ENCODE results near the gene GPR160. TPM values are rescaled to one million over a fixed set of nuclear protein-coding genes. Genes with fewer than 3 reads are reported as not detected.

GPR160 gene
- total RNA-seq, 1 donor from 2014 or later = 6.0 TPM

DNA sequence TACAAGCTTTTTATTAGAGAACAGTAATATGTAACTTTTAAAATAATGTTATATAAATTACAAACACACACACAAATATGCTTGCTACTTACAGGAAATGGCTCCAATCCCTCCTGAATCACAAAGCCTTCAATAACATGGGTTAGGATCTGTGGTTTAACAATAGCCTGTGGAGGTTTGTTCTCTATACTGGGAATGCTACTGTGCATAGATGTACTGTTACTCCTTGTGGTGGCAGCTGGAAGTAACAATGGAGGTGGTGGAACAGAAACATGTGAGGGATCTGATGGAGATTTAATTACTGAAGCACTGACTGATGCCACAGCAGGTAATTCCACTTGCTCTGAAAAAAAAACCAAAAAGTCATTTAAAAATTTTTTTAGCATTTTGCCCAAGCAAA lies 79.3 kb downstream of the GPR160 start:
- Mint-ChIP-seq H3K27ac (no peak overlapping the region), H3K36me3 (peaks cover 24% of the 10 kb centered on the region), H3K4me1 (no peaks in the 10 kb centered on the region), H3K9me3 (no peaks in the 10 kb centered on the region), H3K27me3 (ENCODE audit: insufficient read depth, low read depth) (no peaks in the 10 kb centered on the region), H3K4me3 (no peak overlapping the region)
- Histone ChIP-seq H3F3A (ENCODE audit: low read depth) (no peaks in the 10 kb centered on the region), H3K4me2 (no peak overlapping the region), H3K4me3 (no peak overlapping the region), H2AFZ (replicated peaks) (no peak overlapping the region), H3K79me2 (ENCODE audit: low read depth) (no peaks in the 10 kb centered on the region), H3K27me3 (no peaks in the 10 kb centered on the region), H3K4me1 (no peaks in the 10 kb centered on the region), H4K20me1 (ENCODE audit: low read depth) (no peaks in the 10 kb centered on the region), H3K9me3 (ENCODE audit: low read depth) (no peaks in the 10 kb centered on the region), H3K9ac (no peak overlapping the region), H3K36me3 (peaks cover 3% of the 10 kb centered on the region), H3K27ac (no peak overlapping the region)
- peak; percentile 8 for DNase-seq (ENCODE audit: low spot score)
- TF ChIP-seq EZH2 (IDR thresholded peaks at IDR 0.05) (no peak), EZH2phosphoT487 (IDR thresholded peaks at IDR 0.05) (no peak)
- TF ChIP-seq, protein P1, sequence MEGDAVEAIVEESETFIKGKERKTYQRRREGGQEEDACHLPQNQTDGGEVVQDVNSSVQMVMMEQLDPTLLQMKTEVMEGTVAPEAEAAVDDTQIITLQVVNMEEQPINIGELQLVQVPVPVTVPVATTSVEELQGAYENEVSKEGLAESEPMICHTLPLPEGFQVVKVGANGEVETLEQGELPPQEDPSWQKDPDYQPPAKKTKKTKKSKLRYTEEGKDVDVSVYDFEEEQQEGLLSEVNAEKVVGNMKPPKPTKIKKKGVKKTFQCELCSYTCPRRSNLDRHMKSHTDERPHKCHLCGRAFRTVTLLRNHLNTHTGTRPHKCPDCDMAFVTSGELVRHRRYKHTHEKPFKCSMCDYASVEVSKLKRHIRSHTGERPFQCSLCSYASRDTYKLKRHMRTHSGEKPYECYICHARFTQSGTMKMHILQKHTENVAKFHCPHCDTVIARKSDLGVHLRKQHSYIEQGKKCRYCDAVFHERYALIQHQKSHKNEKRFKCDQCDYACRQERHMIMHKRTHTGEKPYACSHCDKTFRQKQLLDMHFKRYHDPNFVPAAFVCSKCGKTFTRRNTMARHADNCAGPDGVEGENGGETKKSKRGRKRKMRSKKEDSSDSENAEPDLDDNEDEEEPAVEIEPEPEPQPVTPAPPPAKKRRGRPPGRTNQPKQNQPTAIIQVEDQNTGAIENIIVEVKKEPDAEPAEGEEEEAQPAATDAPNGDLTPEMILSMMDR (IDR thresholded peaks at IDR 0.05) = peak; percentile 34

DNA sequence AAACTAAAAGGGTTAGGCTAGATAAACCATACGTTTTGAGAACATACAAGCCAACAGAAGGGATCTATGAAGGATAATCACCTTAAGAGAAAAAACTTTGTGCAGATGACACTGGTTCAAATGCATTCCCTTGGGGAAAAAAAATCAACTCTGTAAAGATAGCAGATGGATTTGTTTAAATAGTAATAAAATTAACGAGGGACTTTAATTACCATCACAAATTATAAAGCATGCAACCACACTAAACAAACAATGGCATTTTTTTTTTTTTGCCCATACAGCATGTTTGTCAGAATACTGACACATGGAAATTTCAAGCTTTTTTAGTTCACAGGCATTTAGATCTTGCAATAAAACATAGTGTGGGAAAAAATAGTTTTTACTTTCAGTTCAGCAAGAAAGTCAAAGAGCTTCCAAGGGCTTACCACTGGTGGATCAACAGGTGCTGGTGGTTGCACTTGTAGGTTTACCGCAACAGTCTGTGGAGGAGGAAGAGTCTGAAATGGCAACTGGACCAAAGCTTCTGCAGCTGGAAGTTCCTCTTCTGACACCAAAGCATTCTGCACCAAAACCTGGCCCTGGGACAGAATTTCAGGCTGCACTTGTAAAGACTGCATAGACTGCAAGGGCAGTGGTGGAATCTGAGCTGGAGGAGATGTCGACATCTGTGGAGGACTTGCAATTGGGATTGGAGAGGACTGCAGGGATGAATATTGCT lies 90.6 kb downstream of the GPR160 start:
- Histone ChIP-seq H3K4me3 (no peak overlapping the region), H3K9me3 (ENCODE audit: low read depth) (no peaks in the 10 kb centered on the region), H3K4me2 (no peak overlapping the region), H3K79me2 (ENCODE audit: low read depth) (peaks cover 4% of the 10 kb centered on the region), H3K36me3 (peaks cover 16% of the 10 kb centered on the region), H2AFZ (replicated peaks) (no peak overlapping the region), H3K27me3 (no peaks in the 10 kb centered on the region), H3K9ac (no peak overlapping the region), H4K20me1 (ENCODE audit: low read depth) (no peaks in the 10 kb centered on the region), H3K27ac (no peak overlapping the region), H3K4me1 (no peaks in the 10 kb centered on the region), H3F3A (ENCODE audit: low read depth) (no peaks in the 10 kb centered on the region)
- no peaks in the 10 kb centered on the region for H3K9me3 Mint-ChIP-seq
- TF ChIP-seq EZH2 (IDR thresholded peaks at IDR 0.05) (no peak), EZH2phosphoT487 (IDR thresholded peaks at IDR 0.05) (no peak)
- TF ChIP-seq, protein P1 (IDR thresholded peaks at IDR 0.05) = no peak
- H3K4me3 Mint-ChIP-seq = no peak overlapping the region
- H3K27me3 Mint-ChIP-seq (ENCODE audit: insufficient read depth, low read depth) = no peaks in the 10 kb centered on the region
- DNase-seq (ENCODE audit: low spot score) = no peak
- no peak overlapping the region for H3K27ac Mint-ChIP-seq
- H3K4me1 Mint-ChIP-seq = peaks cover 2% of the 10 kb centered on the region
- H3K36me3 Mint-ChIP-seq = peaks cover 18% of the 10 kb centered on the region

DNA sequence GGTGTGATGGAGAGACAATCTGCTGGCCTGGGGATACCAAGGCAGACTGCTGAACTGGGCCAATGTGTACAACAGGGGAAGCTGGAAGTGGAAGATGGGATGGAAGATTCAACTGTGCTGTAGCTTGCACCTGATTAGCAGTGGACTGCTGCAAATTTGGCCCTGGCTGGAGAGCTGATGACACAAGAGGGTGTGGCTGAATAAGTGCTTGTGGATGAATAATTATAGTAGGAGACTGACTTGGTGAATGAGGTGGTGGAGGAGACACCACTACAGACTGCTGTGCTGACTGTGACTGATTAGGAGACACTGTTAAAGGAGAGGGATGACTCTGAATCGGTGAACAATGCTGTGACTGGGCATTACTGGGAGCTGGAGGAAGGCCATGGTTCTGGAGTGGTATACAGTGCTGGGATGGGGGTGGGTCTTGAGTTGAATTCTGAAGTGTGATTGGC lies 91.2 kb downstream of the GPR160 start:
- Histone ChIP-seq H3K4me3 (no peak overlapping the region), H3F3A (ENCODE audit: low read depth) (no peaks in the 10 kb centered on the region), H3K9me3 (ENCODE audit: low read depth) (no peaks in the 10 kb centered on the region), H3K9ac (no peak overlapping the region), H3K27ac (no peak overlapping the region), H3K27me3 (no peaks in the 10 kb centered on the region), H3K4me1 (no peaks in the 10 kb centered on the region), H3K79me2 (ENCODE audit: low read depth) (peaks cover 4% of the 10 kb centered on the region), H2AFZ (replicated peaks) (no peak overlapping the region), H4K20me1 (ENCODE audit: low read depth) (no peaks in the 10 kb centered on the region), H3K4me2 (no peak overlapping the region), H3K36me3 (peaks cover 16% of the 10 kb centered on the region)
- Mint-ChIP-seq H3K27me3 (ENCODE audit: insufficient read depth, low read depth) (no peaks in the 10 kb centered on the region), H3K9me3 (no peaks in the 10 kb centered on the region), H3K4me1 (peaks cover 2% of the 10 kb centered on the region), H3K4me3 (no peak overlapping the region), H3K27ac (no peak overlapping the region), H3K36me3 (peaks cover 23% of the 10 kb centered on the region)
- DNase-seq (ENCODE audit: low spot score) = no peak
- no peak for TF ChIP-seq EZH2phosphoT487 (IDR thresholded peaks at IDR 0.05)
- TF ChIP-seq, protein P1 (IDR thresholded peaks at IDR 0.05) = no peak
- no peak for TF ChIP-seq EZH2 (IDR thresholded peaks at IDR 0.05)

Measured in neural progenitor cell (in vitro differentiated cells).